ENCODE measurements around the gene CLDN18. TPM values are rescaled to one million over a fixed set of nuclear protein-coding genes. Genes with fewer than 3 reads are reported as not detected.

CLDN18 gene
- not detected in 2 replicates for polyA plus RNA-seq

GRCh38 chr3:138009476-138010272, at the start of gene CLDN18:
Gene CLDN18 (plus strand): TSS chr3:138010165. CDS start chr3:138010226, 61 bp downstream.

Other genes starting within 250 kb of the CLDN18 start
- not detected in 2 replicates for gene SOX14, start 245.8 kb upstream of the CLDN18 start, polyA plus RNA-seq
- gene DZIP1L, start 105.4 kb downstream of the CLDN18 start, polyA plus RNA-seq = not detected in 2 replicates
- not detected in 2 replicates for gene A4GNT, start 122.2 kb downstream of the CLDN18 start, polyA plus RNA-seq
- 7.1 and 7.7 TPM in 2 replicates for gene DBR1, start 164.8 kb downstream of the CLDN18 start, polyA plus RNA-seq
- gene ARMC8, start 177.1 kb downstream of the CLDN18 start, polyA plus RNA-seq = 34.8 and 59.0 TPM in 2 replicates